SK-N-MC (cell line): ENCODE results near the gene TMEM165.

Experiments used
- EZH2 ChIP-seq: fragments of 200-600 bp; sonication (generic); IDR thresholded peaks from one replicate; pipeline ENCODE4 v1.6.1; 2017; ENCODE audit warnings: antibody characterized with exemption
- FOXP2 ChIP-seq: optimal IDR thresholded peaks from 2 replicates; pipeline ENCODE3; 2011; ENCODE audit warnings: mild to moderate bottlenecking, moderate library complexity; ENCODE audit not compliant: insufficient read depth; ENCODE audit errors: extremely low read length, control extremely low read depth
- POLR2AphosphoS5 ChIP-seq: IDR thresholded peaks from 2 replicates; pipeline ENCODE4 v1.6.1; 2012; ENCODE audit warnings: mild to moderate bottlenecking, low read depth, low read length, borderline replicate concordance

DNA sequence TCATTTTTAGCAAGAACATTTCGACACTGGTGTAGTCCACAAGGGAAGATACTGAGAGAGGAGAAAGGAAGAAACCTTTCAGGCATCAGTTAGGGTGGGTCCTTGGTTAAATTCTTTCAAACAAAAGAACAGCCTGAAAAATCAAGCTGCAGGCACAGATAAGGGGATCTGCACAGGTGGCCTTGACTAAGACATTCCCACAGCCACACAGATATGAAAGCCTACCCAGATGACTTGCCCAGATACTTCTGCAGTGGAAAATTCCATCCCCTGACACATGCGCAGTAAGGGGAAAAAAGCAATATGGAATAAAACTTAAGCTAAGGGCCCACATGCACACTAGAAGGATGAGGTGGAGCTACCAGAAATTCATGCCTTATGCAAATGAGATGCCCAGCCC is 8.9 kb upstream of the TMEM165 start:
- no peak for TF ChIP-seq POLR2AphosphoS5
- TF ChIP-seq EZH2, result no peak
- no peak for TF ChIP-seq FOXP2
